Panc1 (cell line): ENCODE results near the gene AK6. TPM values are rescaled to one million over a fixed set of nuclear protein-coding genes. Genes with fewer than 3 reads are reported as not detected.

Experiments used
- ATAC-seq: fragments of 200-7000 bp; cut with Tn5 transposase; 2 replicates; pipeline ENCODE4 v1.9.1; 2020; ENCODE audit warnings: mild to moderate bottlenecking, moderate library complexity
- BruUV-seq: library from RNA; stranded (reverse); fragments of 400-500 nt; replicated peaks from 2 replicates; lab custom pipeline; 2021; lab: Mats Ljungman, UMichigan
- CTCF ChIA-PET: fragments of 300-600 bp; sonication (Branson Sonifier 250); formaldehyde crosslinking; loops from one replicate; lab custom pipeline; 2022; ENCODE audit warnings: antibody characterized with exemption; lab: Charles Lee
- POLR2A ChIA-PET: fragments of 300-600 bp; sonication (Branson Sonifier 250); formaldehyde crosslinking; loops from one replicate; lab custom pipeline; 2022; ENCODE audit warnings: antibody characterized with exemption; lab: Charles Lee
- DNase-seq: peaks from one replicate; pipeline ENCODE4 v3.0.0-alpha.2; 2010; ENCODE audit warnings: low read depth, low spot score
- H3K27ac ChIP-seq: 2 replicates; pipeline ENCODE4 v1.5.1; 2011; ENCODE audit warnings: mild to moderate bottlenecking, low read length, inconsistent platforms
- H3K27me3 ChIP-seq: fragments of 200-500 bp; sonication (Bioruptor generic); 2 replicates; pipeline ENCODE4 v1.6.0; 2014; ENCODE audit warnings: low read length, inconsistent platforms; ENCODE audit not compliant: control insufficient read depth, insufficient read depth
- H3K36me3 ChIP-seq: fragments of 200-500 bp; sonication (Bioruptor generic); 2 replicates; pipeline ENCODE4 v1.5.1; 2014; ENCODE audit warnings: inconsistent platforms, mild to moderate bottlenecking, low read length, moderate library complexity; ENCODE audit not compliant: control insufficient read depth, insufficient read depth
- H3K4me1 ChIP-seq: 2 replicates; pipeline ENCODE4 v1.5.1; 2011; ENCODE audit warnings: inconsistent platforms, mild to moderate bottlenecking, low read length, moderate library complexity; ENCODE audit not compliant: control insufficient read depth, insufficient read depth
- H3K4me3 ChIP-seq, 2 experiments: 2 replicates each; pipeline ENCODE4 v1.5.1; 2011 to 2012; ENCODE audit warnings: low read depth in 2 of 2, low read length in 2 of 2, mild to moderate bottlenecking in 2 of 2, inconsistent platforms in 1 of 2, moderate library complexity in 1 of 2
- H3K9me3 ChIP-seq: fragments of 200-500 bp; sonication (Bioruptor generic); 2 replicates; pipeline ENCODE4 v1.5.1; 2014; ENCODE audit warnings: low read depth, mild to moderate bottlenecking, inconsistent platforms, low read length, moderate library complexity; ENCODE audit not compliant: control insufficient read depth, insufficient read depth
- CTCF ChIP-seq: fragments of 450-650 bp; IDR thresholded peaks from 2 replicates; pipeline ENCODE4 v1.5.1; 2017; ENCODE audit warnings: mild to moderate bottlenecking
- POLR2AphosphoS5 ChIP-seq: IDR thresholded peaks from 2 replicates; pipeline ENCODE4 v1.6.1; 2012; ENCODE audit warnings: mild to moderate bottlenecking, low read depth, low read length, moderate library complexity
- REST ChIP-seq, 2 experiments: IDR thresholded peaks; 2 replicates each; pipeline ENCODE4 v1.6.1; 2011 to 2012; ENCODE audit warnings: low read depth in 2 of 2, control low read depth in 1 of 2, low read length in 1 of 2, mild to moderate bottlenecking in 1 of 2, moderate library complexity in 1 of 2; ENCODE audit not compliant: insufficient read depth in 1 of 2
- SIN3A ChIP-seq: IDR thresholded peaks from 2 replicates; pipeline ENCODE4 v1.6.1; 2012; ENCODE audit warnings: low read depth, mild to moderate bottlenecking, low read length, moderate library complexity, borderline replicate concordance; ENCODE audit not compliant: insufficient read depth
- TCF7L2 ChIP-seq: IDR thresholded peaks from 2 replicates; pipeline ENCODE4 v1.6.1; 2011; ENCODE audit warnings: mild to moderate bottlenecking, low read depth, low read length, inconsistent platforms
- in situ Hi-C: cut with HindIII; loops from 2 replicates; pipeline ENCODE4 v1.10.0; 2016; ENCODE audit warnings: low sequenced_read_pairs, low pct_unique_long_range_greater_than_20kb
- intact Hi-C: fragments of 100-400 bp; cut with micrococcal nuclease; formaldehyde crosslinking; loops from one replicate; pipeline ENCODE4 v1.10.0; 2022; ENCODE audit not compliant: unreplicated experiment
- total RNA-seq: library from RNA; stranded (reverse); gene quantifications from one replicate; pipeline ENCODE4 v1.2.1, GENCODE V29; 2021; ENCODE audit not compliant: unreplicated experiment

AK6 gene
- total RNA-seq, 1 experiment from 2014 or later = 61.3 TPM

- no peak overlapping the region for H3K27ac ChIP-seq
- H3K4me3 ChIP-seq = no peak overlapping the region
- ChIA-PET POLR2A (no interaction called here), CTCF (no interaction called here)
- in situ Hi-C loops = no loop called here
- ATAC-seq (no peak), DNase-seq (no peak)
- BruUV-seq = no TSS peak
- no peaks in the 10 kb centered on the region for H3K27me3 ChIP-seq
- TF ChIP-seq REST (IDR thresholded peaks at IDR 0.05; ENCODE audit: insufficient read depth in 1 of 2, low read depth in 2 of 2, low read length in 1 of 2) (no peak), TCF7L2 (no peak), CTCF (no peak), POLR2AphosphoS5 (no peak), SIN3A (no peak)
- no peaks in the 10 kb centered on the region for H3K4me1 ChIP-seq
- no peaks in the 10 kb centered on the region for H3K36me3 ChIP-seq
- intact Hi-C loops = no loop called here
- H3K9me3 ChIP-seq = no peaks in the 10 kb centered on the region
These were observed 27.7 kb downstream of the AK6 start for GRCh38 chr5:69341520-69342161.

- Histone ChIP-seq H3K4me3 (no peak overlapping the region), H3K4me1 (peaks cover 11% of the 10 kb centered on the region), H3K36me3 (no peaks in the 10 kb centered on the region; the same call in 1 of the 2 replicates), H3K27me3 (no peaks in the 10 kb centered on the region), H3K27ac (no peak overlapping the region), H3K9me3 (no peaks in the 10 kb centered on the region)
- in situ Hi-C loops (no loop called here), intact Hi-C loops (no loop called here)
- ATAC-seq (no peak), DNase-seq (no peak)
- ChIA-PET POLR2A (interaction anchor here (0.6 kb wide), 2 partner anchors 92 to 173 kb away, joined by 4 to 5 read pairs; no protein-coding TSS in a partner anchor), CTCF (interaction anchor here (0.6 to 1.6 kb wide), 3 partner anchors 101 to 312 kb away, joined by 3 to 11 read pairs (median 3); partner anchors contain the start of gene CDK7)
- BruUV-seq = no TSS peak
- no peak for TF ChIP-seq TCF7L2
- TF ChIP-seq CTCF = no peak
- TF ChIP-seq POLR2AphosphoS5 = no peak
- TF ChIP-seq SIN3A = no peak
- no peak for TF ChIP-seq REST (IDR thresholded peaks at IDR 0.05; ENCODE audit: insufficient read depth in 1 of 2, low read depth in 2 of 2, low read length in 1 of 2)
These were observed 33.9 kb downstream of the AK6 start for GRCh38 chr5:69335341-69335935.
